ENCODE data around the gene SAMD4B.

GRCh38 chr19:39406656-39407409 lies 64.6 kb downstream of the SAMD4B start, which contains the start of gene ZFP36:
- TF ChIP-seq CTCF (conservative IDR thresholded peaks at IDR 0.05) (no peak), EZH2 (IDR thresholded peaks at IDR 0.05; ENCODE audit: low read depth) (no peak)
